ENCODE measurements around the gene SLC39A11. TPM values are rescaled to one million over a fixed set of nuclear protein-coding genes. Genes with fewer than 3 reads are reported as not detected.

Gene SLC39A11
- total RNA-seq, 1 experiment from 2014 or later: 15.2 TPM

GRCh38 chr17:72967277-72967970, 125.1 kb downstream of the SLC39A11 start:
- H3T11ph ChIP-seq (ENCODE audit: low read length): no peak overlapping the region
- no peak overlapping the region for H3K56ac ChIP-seq (ENCODE audit: insufficient read length, low read depth, low read length)
- no peak overlapping the region for H3K9ac ChIP-seq (ENCODE audit: extremely low read depth, insufficient read length, low read length)
- H2BK20ac ChIP-seq (ENCODE audit: low read depth, low read length, poor library complexity, severe bottlenecking): no peak overlapping the region
- no peaks in the 10 kb centered on the region for H3K23me2 ChIP-seq (ENCODE audit: insufficient read length, low read depth, low read length, poor library complexity, severe bottlenecking)
- H2BK5ac ChIP-seq (ENCODE audit: insufficient read length, low read length): no peak overlapping the region
- no peaks in the 10 kb centered on the region for H3K79me1 ChIP-seq (ENCODE audit: insufficient read depth, low read depth, low read length, poor library complexity, severe bottlenecking)
- H3K23ac ChIP-seq (ENCODE audit: insufficient read length, low read depth, low read length): no peak overlapping the region
- H3K4me1 Mint-ChIP-seq: peaks cover 20 to 21% of the 10 kb centered on the region in 2 experiments
- DNase-seq: no peak
- H3K9me3 Mint-ChIP-seq: peaks cover 6 to 8% of the 10 kb centered on the region in 2 experiments; a peak in 4 of 5 replicates
- H2AFZ ChIP-seq (ENCODE audit: low read length): no peak overlapping the region
- WGBS (ENCODE audit: extremely low coverage, insufficient read length, low lambda C conversion rate): no CpG with 5 or more reads among the region's 8 CpGs
- no peak for TF ChIP-seq CTCF (conservative IDR thresholded peaks at IDR 0.05)
- no peak overlapping the region for H2BK15ac ChIP-seq (ENCODE audit: low read depth, low read length)
- H3K18ac ChIP-seq (ENCODE audit: insufficient read length, low read depth, low read length): no peak overlapping the region
- H2BK120ac ChIP-seq (ENCODE audit: low read depth, low read length, poor library complexity, severe bottlenecking): no peak overlapping the region
- no peak overlapping the region for H4K91ac ChIP-seq (ENCODE audit: insufficient read length, low read depth, low read length)
- no peak overlapping the region for H3K14ac ChIP-seq (ENCODE audit: insufficient read depth, low read length)
- no peak overlapping the region for H4K5ac ChIP-seq (ENCODE audit: insufficient read length, low read depth, low read length)
- H4K8ac ChIP-seq (replicated peaks; ENCODE audit: insufficient read length, low read depth, low read length): no peak overlapping the region
- H4K20me1 ChIP-seq (ENCODE audit: control insufficient read depth, insufficient read depth, insufficient read length): no peaks in the 10 kb centered on the region
- H3K4ac ChIP-seq (ENCODE audit: low read depth, low read length): no peak overlapping the region
- H3K27ac Mint-ChIP-seq: no peak overlapping the region; a peak in 1 of 7 replicates
- peaks cover 0 to 7% (median 0%) of the 10 kb centered on the region in 3 experiments; a peak in 4 of 7 replicates for H3K36me3 Mint-ChIP-seq (ENCODE audit: insufficient read depth in 1 of 3, low read depth in 3 of 3)
- no peaks in the 10 kb centered on the region for H3K4me1 ChIP-seq (ENCODE audit: insufficient read depth, low read length)
- H2AK5ac ChIP-seq (ENCODE audit: insufficient read length, low read length): no peak overlapping the region
- no peak overlapping the region for H2BK12ac ChIP-seq (ENCODE audit: insufficient read length, low read depth, low read length)
- H3K27ac ChIP-seq (ENCODE audit: insufficient read length, low read depth, low read length): no peak overlapping the region
- no peaks in the 10 kb centered on the region for H3K27me3 ChIP-seq (ENCODE audit: insufficient read depth, low read length)
- no peaks in the 10 kb centered on the region for H3K9me3 ChIP-seq (ENCODE audit: control insufficient read depth, low read depth, low read length)
- no peak overlapping the region for H3K4me2 ChIP-seq (ENCODE audit: insufficient read depth, insufficient read length, low read length)
- no peaks in the 10 kb centered on the region for H3K79me2 ChIP-seq (ENCODE audit: insufficient read depth, low read length)
- no peak overlapping the region for H3K4me3 Mint-ChIP-seq
- no peaks in the 10 kb centered on the region; the same call in 1 of the 2 replicates for H3K27me3 Mint-ChIP-seq (ENCODE audit: low read depth)
